A549 (cell line): ENCODE data around the gene OR52L1.

Experiments used
- CTCF ChIP-seq: fragments of >200 bp; sonication (Bioruptor Twin); formaldehyde crosslinking; IDR thresholded peaks from 3 replicates; pipeline ENCODE4 v1.5.1; 2016
- EHF ChIP-seq: fragments of 250-450 bp; sonication (Bioruptor Pico); IDR thresholded peaks from 2 replicates; pipeline ENCODE4 v1.5.0; 2020; ENCODE audit warnings: mild to moderate bottlenecking
- EP300 ChIP-seq, 2 experiments: fragments of >200 bp; sonication (Bioruptor Twin); formaldehyde crosslinking; IDR thresholded peaks; 2 replicates in 1 of 2; 3 replicates in 1 of 2; pipeline ENCODE4 v1.6.1; 2016 to 2017
- HEYL ChIP-seq: fragments of 250-450 bp; sonication (Bioruptor Pico); IDR thresholded peaks from 2 replicates; pipeline ENCODE4 v1.8.0; 2021; ENCODE audit warnings: mild to moderate bottlenecking, moderate library complexity
- HOXA7 ChIP-seq: fragments of 250-450 bp; sonication (Bioruptor Pico); IDR thresholded peaks from 2 replicates; pipeline ENCODE4 v1.5.0; 2020; ENCODE audit warnings: mild to moderate bottlenecking, moderate library complexity
- POLR2A ChIP-seq: IDR thresholded peaks from 2 replicates; pipeline ENCODE4 v1.6.1; 2012; ENCODE audit warnings: mild to moderate bottlenecking, low read length
- POLR2AphosphoS2 ChIP-seq: conservative IDR thresholded peaks from 2 replicates; pipeline ENCODE4 v1.6.1; 2012; ENCODE audit warnings: low read length, improper control_type of control experiment, inconsistent platforms
- RCOR1 ChIP-seq: fragments of 150-350 bp; IDR thresholded peaks from 2 replicates; pipeline ENCODE4 v1.6.1; 2014; ENCODE audit warnings: antibody characterized with exemption, low read length, low read depth
- RFX5 ChIP-seq: fragments of 450-650 bp; IDR thresholded peaks from 2 replicates; pipeline ENCODE4 v1.7.1; 2014; ENCODE audit warnings: antibody characterized with exemption, mild to moderate bottlenecking, moderate library complexity
- RNF2 ChIP-seq: fragments of 200-600 bp; sonication (generic); IDR thresholded peaks from 2 replicates; pipeline ENCODE4 v1.6.1; 2016; ENCODE audit warnings: low read depth, mild to moderate bottlenecking, antibody characterized with exemption, moderate library complexity, borderline replicate concordance
- TP53 ChIP-seq: fragments of 250-450 bp; sonication (Bioruptor Pico); IDR thresholded peaks from 2 replicates; pipeline ENCODE4 v1.5.0; 2021; ENCODE audit warnings: mild to moderate bottlenecking, moderate library complexity
- USF2 ChIP-seq: fragments of 450-650 bp; IDR thresholded peaks from 2 replicates; pipeline ENCODE4 v1.6.1; 2014; ENCODE audit warnings: antibody characterized with exemption

GRCh38 chr11:6002202-6002699, 15.5 kb upstream of the OR52L1 start:
- no peak for TF ChIP-seq CTCF
- TF ChIP-seq RFX5 = no peak
- TF ChIP-seq EP300 (IDR thresholded peaks at IDR 0.05) = no peak
- TF ChIP-seq POLR2A = no peak
- TF ChIP-seq EHF (CRISPR knock-in tag) = no peak
- TF ChIP-seq USF2 = no peak
- TF ChIP-seq HEYL (CRISPR knock-in tag) = no peak
- TF ChIP-seq POLR2AphosphoS2 = no peak
- no peak for TF ChIP-seq TP53 (CRISPR knock-in tag)
- no peak for TF ChIP-seq RNF2
- TF ChIP-seq HOXA7 (CRISPR knock-in tag) = no peak
- TF ChIP-seq RCOR1 = no peak
